MV-4-11 (cell line): ENCODE data around the gene MS4A15.
A peak's percentile ranks its signal among the peaks of the same experiment; 100 is the strongest.
"Not testable (repeated sequence)": the region's sequence is repeated elsewhere in the genome, so short reads cannot be mapped to it uniquely, and the experiment has no call there.

ENCODE experiments used
- DNase-seq: peaks from one replicate; lab custom pipeline; 2025; lab: John Stamatoyannopoulos, UW

Gene MS4A15

GRCh38 chr11:60809249-60809648 is 52.6 kb downstream of the MS4A15 start:
- DNase-seq: no peak

GRCh38 chr11:60809691-60810090 is 53.0 kb downstream of the MS4A15 start:
- DNase-seq: no peak

- no peak for DNase-seq
Observed at GRCh38 chr11:60810151-60810550, 53.5 kb downstream of the MS4A15 start.

- DNase-seq: no peak
Observed at GRCh38 chr11:60810569-60810968, 53.9 kb downstream of the MS4A15 start.

- DNase-seq: peak; percentile 89
Observed at GRCh38 chr11:60813324-60813723, 56.7 kb downstream of the MS4A15 start.

- no peak for DNase-seq
Observed at GRCh38 chr11:60814112-60814511, 57.4 kb downstream of the MS4A15 start.

- no peak for DNase-seq
Observed at GRCh38 chr11:60816590-60817157, 60.0 kb downstream of the MS4A15 start.

- DNase-seq: no peak
Observed at GRCh38 chr11:60818057-60818456, 61.4 kb downstream of the MS4A15 start.

- DNase-seq: no peak
Observed at GRCh38 chr11:60821827-60822599, 65.3 kb downstream of the MS4A15 start.

- DNase-seq: not testable (repeated sequence)
Observed at GRCh38 chr11:60823745-60824306, 67.2 kb downstream of the MS4A15 start.

- DNase-seq: no peak
Observed at GRCh38 chr11:60825118-60825517, 68.5 kb downstream of the MS4A15 start.

GRCh38 chr11:60825790-60826189 is 69.1 kb downstream of the MS4A15 start:
- no peak for DNase-seq
